Inflammatory macrophage treated with lipopolysaccharide for 4 hours (primary cell): Measurements from ENCODE around the gene AADAC.
"Not testable (repeated sequence)": the region's sequence is repeated elsewhere in the genome, so short reads cannot be mapped to it uniquely, and the experiment has no call there.

Experiments used
- DNase-seq: peaks from one replicate; pipeline ENCODE4 v3.0.0-alpha.2; 2020

Gene AADAC

DNA sequence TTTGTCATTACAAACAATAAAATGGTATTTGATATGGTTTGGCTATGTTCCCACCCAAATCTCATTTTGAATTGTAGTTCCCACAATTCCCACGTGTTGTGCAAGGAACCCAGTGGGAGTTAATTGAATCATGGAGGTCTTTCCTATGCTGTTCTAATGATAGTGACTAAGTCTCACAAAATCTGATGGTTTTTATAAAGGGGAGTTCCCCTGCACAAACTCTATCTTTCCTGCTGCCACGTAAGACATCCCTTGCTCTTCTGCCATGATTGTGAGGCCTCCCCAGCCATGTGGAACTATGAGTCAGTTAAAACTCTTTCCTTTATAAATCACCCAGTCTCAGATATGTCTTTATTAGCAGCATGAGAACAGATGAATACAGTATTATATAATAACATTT lies 15.4 kb upstream of the AADAC start:
- no peak for DNase-seq

DNA sequence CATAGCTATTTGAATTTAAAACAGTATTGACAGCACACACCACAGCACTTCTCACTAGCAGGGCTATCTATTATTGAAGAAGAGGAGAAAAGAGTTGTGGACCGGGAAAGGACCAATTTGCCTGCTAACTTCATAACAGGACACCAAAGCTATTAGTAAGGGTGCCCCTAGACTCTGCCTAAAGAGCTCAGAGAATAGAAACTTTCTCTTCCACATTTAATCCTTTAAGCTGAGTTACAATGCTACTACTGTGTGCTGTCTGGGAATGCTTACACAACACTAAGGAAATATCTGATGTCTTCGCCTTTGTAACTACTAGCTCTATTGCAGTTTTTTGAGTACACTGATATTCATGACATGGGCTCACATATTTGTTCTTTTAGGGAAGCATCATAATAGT lies 13.5 kb upstream of the AADAC start:
- no peak for DNase-seq

DNA sequence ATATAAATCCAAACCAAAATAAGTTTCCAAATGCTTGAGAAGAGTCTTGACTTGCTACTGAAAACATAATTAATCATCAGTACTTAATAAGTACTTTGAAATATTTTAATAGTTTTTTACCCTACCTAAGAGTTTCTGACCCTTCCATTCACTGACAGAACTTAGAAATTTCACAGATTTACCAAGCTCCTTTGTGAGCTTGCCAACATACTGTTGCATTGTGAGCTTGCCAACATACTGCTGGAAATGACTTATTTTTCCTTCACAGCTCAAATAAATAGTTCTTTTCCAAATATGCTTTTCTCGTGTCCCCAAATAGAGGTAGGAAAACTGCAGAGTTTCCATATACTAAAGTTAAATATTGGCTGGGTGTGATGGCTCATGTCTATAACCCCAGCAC lies 9.6 kb upstream of the AADAC start:
- DNase-seq = no peak

DNA sequence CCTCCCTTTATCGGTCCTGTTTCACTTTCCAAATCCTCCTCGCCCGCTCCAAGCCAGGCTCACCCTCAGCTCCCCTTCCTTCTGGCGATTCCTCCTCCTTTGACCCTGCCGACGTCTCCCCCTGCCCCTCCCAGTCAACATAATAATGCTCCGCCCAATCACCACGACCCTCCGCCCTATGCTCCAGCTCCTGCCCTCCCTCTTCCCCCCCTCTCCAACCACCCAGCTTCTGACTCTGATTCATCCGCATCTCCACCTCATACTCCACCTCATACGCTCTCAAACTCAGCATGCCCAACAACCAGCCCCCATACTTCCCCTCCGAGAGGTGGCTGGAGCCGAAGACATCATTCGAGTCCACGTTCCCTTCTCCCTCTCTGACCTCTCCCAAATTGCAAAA lies 7.1 kb upstream of the AADAC start:
- DNase-seq = no peak

DNA sequence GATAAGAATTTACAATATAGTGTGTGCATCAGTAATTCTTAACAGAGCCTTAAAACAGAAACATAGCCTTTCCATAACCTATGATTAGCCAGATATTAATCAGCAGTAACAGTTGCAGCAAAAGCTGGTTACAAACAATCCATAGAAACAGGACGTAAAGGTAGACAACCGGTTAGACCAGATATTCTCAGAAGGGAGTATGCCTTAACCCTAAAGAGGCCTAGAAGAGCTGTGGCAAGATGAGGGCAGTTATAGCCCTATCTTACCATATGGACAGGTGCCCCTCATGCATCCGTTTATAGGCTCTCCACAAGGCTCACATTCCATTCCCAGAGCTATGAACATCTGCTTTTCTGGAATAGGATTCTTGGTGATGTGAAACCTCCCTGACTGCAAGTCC lies 5.0 kb upstream of the AADAC start:
- not testable (repeated sequence) for DNase-seq

DNA sequence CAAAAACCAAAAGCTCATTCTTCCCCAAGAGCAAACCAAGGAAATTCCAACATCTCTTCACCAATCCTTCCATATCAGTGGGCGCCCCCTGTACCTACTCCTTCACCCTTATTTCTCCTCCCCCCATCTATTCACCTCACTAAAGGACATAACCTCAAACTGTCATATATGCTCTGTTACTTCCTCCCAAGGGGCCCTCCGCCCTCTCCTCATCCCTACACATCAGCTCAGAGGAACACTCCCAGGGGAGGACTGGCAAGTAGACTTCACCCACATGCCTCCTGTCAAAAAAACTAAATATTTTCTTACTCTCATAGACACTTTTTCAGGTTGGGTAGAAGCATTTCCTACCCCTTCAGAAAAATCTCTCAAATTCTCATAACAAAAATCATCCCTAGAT lies 2.4 kb upstream of the AADAC start:
- DNase-seq = no peak

DNA sequence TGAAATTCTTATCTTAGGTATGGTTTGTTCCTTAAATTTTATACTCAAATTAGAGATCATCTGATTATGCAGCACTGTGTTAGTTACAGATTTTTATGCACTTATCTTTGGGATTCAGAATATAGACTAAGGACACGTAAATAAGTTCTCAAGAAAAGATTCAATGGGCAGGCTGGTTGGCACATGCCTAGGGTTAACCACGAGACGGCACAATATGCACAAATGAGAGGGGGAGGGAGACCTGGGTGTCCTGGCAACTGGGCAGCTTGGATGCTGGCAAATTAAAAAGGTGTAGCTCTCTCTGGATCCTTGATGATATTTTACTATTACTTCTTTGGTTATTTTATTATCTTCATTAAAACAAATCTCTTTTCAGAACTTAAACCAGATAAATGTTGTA lies 672 bp downstream of the AADAC start:
- no peak for DNase-seq

DNA sequence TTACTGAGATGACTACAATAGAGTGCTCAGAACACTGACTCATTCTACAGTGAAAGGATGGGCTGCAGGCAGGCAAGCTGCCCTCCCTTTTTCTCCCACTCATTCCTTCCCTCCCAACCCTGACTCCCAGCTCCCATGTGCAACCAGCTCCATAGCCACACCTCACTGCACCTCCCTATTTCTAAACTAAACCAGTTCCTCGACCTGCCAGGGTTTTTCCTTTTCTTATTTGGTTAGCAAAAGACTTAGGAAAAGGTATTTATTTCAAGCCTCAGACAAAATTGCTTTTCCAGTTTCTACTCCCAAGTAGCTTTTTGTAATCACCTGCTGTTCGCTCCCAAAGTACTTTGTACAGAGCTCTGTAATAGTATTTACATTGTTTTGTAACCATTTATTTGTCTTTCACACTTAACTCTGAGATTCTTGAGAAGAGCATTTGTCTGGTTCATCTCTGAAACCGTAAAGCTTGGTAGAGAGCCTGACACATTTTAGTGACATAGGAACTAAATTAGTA lies 2.2 kb downstream of the AADAC start:
- no peak for DNase-seq

DNA sequence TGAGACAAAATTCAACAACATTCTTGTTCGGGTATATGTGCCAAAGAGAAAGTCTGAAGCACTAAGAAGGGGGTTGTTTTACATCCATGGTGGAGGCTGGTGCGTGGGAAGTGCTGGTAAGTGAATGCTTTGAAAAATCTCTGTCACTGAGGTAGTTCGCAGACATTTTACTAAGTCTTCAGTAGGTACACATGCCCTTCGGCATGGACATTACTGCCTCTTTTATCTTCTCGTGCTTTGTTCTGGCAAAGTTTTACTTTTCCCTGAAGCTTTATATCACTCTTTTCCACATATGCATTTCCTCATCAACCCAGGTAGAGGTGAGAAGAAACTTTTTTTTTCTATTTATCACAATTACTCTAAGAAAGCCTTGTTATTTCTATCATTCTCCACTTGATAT lies 3.6 kb downstream of the AADAC start:
- no peak for DNase-seq

DNA sequence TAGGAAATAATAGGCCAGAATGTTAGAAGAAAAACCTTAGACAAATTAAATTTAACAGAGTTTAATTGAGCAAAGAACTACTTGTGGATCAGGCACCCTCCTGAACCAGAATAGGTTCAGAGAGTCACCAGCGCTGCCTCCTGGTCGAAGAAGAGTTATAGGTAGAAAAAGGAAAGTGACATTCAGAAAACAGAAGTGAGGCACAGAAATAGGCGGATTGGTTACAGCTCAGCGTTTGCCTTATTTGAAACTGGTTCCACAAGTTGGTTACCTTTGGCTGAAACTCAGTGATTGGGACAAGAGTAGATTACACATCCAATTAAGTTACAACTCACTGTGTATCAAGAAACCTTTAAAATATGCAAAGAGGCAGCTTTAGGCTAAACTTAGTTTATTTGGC lies 4.4 kb downstream of the AADAC start:
- no peak for DNase-seq

DNA sequence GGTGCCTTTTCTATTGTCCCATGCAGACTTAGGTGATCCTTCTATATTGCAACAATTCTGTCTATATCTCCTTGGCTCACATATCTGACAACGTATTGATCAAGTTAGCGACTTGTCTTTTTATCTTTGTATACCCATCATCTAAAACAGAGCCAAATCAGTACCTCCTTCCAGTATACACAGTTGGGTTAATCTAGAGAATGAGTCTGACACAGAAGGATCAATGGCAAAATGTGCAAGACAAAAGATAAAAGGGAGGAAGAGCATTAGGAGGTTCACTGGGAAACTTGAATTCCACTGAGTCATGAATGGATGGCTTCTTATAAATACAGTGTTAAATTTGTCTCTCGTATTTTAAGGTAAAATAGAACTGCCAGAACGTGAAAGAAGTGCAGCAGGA lies 6.0 kb downstream of the AADAC start:
- no peak for DNase-seq

DNA sequence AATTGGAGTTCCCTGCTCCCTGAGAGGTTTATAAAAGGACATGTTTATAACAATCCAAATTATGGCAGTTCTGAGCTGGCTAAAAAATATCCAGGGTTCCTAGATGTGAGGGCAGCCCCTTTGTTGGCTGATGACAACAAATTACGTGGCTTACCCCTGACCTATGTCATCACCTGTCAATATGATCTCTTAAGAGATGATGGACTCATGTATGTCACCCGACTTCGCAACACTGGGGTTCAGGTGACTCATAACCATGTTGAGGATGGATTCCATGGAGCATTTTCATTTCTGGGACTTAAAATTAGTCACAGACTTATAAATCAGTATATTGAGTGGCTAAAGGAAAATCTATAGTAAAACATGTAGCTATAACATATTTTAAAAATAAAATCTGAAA lies 13.9 kb downstream of the AADAC start:
- no peak for DNase-seq

DNA sequence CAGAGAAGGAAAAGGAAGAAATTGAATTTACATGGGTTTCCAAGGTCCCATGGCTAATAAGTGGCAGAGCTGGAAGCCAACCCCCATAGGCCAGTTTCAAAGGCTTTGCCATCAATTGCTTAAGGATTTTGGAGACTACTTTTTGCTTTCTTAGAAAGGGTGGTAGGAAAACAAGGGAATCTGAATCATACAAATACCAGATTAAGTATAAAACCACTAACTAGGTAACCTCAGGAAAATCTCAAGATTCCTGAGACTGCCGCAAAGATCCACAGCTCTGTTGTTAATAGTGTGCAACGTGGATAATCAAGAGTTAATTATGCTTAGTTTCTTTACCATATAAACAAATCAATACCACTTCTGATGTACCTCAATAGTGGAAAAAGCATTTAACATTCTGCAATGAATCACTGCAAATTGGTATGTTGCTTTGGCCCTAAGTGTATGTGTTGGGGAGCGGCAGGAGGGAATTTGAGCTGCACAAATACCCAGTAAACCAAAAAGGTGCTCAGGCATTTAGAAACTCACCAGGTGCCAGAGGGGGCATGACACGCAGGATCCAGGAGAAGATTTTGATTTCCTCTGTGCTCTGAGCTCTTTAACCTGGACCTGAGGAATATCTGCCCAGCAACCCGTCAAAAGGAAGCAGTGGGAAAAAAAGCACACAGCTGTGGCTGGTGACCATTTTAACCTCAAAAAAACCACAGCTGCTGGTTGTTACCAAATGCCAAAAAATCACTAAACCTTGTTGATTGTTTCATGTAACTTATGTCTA lies 22.0 kb downstream of the AADAC start:
- DNase-seq = no peak

DNA sequence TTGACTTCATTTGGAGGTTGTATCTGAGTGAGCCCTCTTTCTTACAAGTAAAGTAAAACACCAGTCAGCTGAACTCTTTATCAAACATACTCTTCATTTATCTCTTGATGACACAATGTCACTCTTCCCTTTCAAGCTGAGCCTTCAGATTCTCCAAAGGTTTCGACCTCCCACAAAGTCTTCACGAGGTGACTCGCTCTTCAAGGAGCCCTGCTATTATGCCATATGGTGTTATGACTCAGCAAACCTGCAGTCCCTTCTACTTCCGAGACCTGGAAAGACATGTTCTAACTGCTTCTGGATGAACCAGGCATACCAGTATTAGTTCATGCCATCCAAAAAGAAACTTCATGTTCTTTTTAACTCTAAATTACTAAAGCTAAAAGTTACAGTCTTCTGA lies 23.1 kb downstream of the AADAC start:
- peak; percentile 50 for DNase-seq

DNA sequence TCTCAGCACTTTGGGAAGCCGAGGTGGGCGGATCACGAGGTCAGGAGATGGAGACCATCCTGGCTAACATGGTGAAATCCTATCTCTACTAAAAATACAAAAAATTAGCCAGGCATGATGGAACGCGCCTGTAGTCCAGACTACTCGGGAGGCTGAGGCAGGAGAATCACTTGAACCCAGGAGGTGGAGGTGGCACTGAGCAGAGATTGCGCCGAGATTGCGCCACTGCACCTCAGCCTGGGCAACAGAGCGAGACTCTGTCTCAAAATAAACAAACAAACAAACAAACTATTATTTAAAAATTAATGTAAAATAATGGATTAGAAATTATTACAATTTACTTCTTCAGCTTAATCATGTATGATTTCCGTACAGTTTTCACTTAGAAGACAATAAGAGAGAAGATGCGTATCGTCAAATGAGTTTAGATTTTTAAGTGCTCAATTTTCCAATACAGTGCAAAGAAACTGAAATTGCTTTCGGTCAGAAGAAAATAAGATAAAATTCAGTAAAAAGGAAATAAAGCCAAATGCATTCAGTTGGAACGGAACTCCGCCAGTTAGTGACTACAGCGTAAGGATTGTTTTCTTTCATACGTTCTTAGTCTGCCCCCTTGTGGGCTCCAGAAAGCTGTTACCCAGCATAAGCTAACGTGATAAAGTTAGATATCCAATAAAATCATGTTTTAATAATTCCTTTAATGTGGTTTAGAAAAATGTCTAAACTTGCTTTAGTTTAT lies 24.8 kb downstream of the AADAC start:
- peak; percentile 81 for DNase-seq

DNA sequence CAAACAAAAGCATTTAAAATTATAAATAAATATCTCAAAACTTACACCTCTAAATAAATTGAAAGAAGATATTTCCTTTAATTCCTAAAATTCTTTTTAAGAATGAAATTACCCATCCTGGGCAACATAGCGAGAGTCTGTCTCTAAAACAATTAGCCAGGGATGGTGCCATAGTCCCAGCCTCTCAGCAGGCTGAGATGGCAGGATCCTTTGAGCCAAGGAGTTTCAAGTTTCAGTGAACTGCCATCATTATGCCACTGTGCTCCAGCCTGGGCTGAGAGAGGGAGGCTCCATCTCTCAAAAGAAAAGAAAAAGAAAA lies 25.4 kb downstream of the AADAC start:
- DNase-seq = no peak

DNA sequence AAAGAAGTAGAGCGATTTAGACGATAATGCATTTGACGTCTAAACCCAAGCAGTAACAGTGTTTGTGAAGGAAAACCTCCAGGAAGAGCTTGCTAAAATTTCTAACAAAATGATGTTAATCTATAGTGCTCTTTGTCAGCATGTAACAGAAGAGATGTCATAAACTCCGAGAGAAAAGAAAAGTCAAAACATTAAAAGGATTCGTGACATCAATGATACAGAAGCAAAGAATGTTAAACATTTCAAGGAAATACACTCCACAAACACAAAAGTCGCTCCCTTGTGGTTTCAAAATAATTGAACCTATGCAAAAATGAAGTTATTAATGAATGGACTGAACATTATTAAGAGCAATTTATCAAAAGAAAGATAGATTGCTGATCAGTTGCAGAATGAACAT lies 27.9 kb downstream of the AADAC start:
- DNase-seq = no peak

DNA sequence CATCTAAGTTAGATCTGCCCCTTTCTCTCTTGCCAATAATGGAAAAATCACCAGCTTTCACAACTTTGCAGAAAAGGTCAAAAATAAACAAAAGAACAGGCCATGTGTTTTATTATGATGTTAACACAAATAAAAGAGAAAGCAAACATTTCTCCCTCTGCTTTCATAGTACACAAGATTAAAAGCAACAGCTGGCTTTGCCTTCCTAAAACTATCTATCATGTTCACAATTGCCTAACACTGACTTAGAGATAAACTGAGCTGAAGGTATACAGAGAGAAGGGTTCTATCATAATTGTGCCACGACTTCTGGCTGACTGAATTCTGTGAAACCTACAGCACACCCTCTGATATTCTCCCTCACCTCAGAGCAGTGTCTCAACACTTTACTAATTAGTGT lies 29.4 kb downstream of the AADAC start:
- no peak for DNase-seq

DNA sequence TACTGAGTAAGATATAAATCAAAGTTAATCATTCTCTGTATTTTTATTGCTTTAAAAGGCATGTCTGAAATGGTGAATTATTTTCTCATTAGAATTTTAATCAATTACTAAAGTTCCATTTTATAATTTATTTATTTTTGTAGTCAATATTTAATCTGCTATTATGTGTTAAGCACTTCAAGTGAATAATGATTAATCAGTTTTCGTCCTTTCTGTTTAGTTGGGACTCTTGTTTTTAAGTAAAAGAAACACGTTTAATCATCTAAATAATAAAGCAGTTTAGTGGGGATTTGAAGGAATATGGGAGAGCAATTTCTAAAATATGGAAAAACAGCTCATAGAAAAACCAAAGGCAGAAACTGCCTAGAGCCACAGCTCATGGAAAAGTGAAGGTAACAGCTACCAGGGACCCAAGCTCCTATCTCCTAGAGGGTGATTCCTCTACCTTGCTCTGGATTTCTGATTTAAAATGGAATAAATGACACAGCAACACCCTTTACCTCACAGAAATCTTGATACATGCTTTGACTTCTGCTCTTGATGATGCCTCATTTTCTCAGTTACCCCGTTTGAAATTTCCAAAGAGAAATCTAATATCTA lies 31.5 kb downstream of the AADAC start:
- no peak for DNase-seq

DNA sequence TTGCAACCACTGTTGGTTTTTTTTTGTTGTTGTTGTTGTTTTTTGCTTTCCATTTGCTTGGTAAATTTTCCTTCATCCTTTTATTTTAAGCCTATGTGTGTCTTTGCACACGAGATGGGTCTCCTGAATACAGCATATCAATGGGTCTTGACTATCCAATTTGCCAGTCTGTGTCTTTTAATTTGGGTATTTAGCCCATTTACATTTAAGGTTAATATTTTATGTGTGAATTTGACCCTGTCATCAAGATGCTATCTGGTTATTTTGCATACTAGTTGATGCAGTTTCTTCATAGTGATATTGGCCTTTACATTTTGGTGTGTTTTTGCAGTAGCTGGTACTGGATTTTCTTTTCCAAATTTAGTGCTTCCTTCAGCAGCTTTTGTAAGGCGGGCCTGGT lies 36.1 kb downstream of the AADAC start:
- not testable (repeated sequence) for DNase-seq

DNA sequence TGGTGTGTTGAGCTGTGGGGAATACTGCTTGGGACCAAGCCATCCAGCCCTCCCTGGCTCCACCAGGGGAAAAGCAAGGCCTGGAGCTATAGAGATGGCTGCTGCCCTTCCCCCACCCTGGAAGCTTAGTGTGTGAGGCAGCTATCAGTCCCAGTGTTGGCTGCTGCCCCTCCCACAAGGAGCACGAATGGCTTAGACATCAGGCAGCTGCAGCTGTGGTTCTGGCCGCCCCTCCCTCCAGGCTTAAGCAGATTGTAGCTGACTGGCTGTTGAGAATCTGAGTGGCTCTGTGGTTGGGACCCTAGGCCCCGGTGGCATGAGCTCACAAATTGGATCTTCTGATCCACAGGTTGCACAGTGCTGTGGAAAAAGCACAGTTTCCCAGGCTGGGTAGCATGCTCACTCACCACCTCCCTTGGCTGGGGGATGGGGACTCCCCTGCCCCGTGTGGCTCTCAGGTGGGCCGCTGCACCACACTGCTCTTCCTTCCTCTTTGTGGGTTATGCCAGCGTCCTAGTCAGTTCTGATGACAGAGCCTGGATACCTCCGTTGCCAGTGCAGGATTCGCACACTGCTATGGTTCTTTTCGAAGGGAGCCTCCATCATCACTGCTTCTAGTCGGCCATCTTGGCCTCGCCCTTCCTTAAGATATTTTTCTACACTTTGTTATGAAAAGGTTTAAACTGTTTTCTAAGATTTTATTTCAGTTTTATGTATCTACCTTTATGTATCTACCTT lies 38.3 kb downstream of the AADAC start:
- no peak for DNase-seq

DNA sequence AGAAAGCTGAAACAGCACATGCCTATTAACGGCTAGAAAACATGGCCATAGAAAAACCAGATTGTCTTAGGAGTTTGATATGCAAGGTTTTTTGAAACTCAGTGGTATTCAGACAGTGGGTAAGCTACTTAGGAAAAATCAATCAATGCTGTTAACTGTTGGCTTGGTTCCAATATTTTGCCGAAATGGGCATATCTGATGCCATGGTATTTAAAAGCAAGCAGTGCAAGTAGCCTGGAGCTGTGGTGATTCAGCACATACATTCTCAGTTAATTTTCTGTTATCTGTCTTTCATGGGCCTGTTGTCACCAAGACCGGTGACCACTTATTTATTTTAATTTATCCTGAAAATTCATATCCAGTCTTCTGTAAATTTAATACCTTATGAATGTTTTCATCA lies 42.2 kb downstream of the AADAC start:
- no peak for DNase-seq

DNA sequence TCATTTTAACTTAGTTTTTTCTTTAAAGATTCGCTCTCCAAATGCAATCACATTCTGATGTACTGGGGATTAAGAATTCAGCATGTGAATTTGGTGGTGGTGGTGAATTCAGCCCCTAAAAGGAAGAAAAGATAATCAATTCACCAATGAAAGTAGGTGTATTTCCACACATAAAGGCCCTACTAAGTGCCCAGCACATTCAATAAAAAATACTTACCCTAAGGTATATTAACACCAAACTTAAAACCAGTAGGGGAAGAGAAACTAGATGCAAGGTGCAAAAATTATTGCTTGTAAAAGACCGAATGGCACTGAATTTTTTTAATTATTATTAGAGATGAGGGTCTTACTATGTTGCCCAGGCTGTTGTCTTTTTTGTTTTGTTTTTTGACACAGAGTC lies 42.7 kb downstream of the AADAC start:
- no peak for DNase-seq

DNA sequence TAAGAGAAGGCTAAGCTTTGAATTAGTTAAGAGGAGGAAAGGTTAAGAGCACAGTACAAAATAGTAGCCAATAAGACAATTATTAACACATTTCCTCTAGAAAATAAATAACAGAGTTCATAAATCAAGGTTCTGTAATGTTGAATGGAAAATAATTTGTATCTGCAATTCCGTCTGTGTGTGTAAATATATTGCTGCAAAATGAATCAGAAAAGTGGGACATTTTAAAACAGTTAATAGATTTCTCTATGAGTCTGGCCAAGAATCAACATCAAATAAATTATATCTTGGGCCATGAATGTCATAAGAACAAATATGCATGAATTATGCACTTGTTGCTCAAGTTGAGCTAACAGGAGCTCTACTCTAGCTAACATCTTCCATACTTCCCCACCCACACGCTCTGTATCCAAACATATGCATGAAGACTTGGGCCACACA lies 45.3 kb downstream of the AADAC start:
- no peak for DNase-seq
